ENCODE data around the gene RAD21L1.

GRCh38 chr20:1281279-1282057 is 55.6 kb downstream of the RAD21L1 start:
- TF ChIP-seq CTCF (IDR thresholded peaks at IDR 0.05): no peak
- no peak for TF ChIP-seq POLR2A (IDR thresholded peaks at IDR 0.05)

Measured in uterus (tissue), 2 donors.